A549 treated with AZD2906 at 1 μM for 4 hours (cell line): ENCODE results near the gene SMIM20. TPM values are rescaled to one million over a fixed set of nuclear protein-coding genes. Genes with fewer than 3 reads are reported as not detected.

Experiments used
- total RNA-seq: library from RNA; stranded (reverse); fragments of 200-300 nt; extraction: Qiagen RNA extraction; gene quantifications from 5 replicates; pipeline ENCODE4 v1.2.3, GENCODE V29; 2022

Gene SMIM20
- total RNA-seq: 22.1 to 27.3 TPM (median 24.3 TPM) in 5 replicates

DNA sequence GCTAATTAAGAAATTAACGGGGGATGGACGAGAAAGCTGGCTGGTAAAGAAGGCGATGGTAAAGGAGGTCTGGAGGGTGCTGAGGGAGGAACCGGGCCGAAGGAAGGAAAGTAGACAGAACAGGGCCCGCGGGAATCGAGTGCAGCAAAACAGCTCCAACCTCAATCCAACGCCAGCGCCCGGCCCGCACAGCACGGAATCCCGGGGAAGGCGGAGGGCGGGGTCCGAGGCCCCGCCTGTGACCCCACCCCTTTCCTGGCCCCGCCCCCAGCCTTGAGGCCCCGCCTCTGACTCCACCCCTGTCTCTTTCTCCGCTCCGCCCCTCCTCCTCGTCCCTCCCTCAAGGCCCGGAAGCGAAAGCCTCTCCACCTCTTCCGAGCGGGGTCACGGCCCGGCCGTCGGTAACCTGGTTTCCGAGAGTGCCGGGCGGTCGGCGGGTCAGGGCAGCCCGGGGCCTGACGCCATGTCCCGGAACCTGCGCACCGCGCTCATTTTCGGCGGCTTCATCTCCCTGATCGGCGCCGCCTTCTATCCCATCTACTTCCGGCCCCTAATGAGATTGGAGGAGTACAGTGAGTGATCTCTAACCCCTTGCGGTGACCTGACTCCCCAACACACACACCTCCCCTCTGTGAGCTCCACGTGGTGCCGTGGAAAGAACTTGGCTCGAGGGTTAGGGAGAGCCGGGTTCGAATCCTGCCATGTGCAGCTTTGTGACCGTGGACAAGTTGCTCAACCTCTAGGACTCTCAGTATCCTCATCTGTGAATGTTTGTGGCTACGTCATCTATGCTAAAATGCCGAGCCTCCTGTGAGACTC, at the start of gene SMIM20:
SMIM20 (plus strand) TSS at position 370 of the 819 bp plus-strand sequence; CDS start at position 464, 94 bp downstream.

Other genes with a start within 250 kb of the SMIM20 start
- gene SEL1L3, start 51.2 kb upstream of the SMIM20 start, total RNA-seq: 21.2 to 26.2 TPM (median 24.2 TPM) in 5 replicates